Body of pancreas (tissue), 4 donors: Measurements from ENCODE around the gene PRELP.

Source experiments
- POLR2A ChIP-seq, 3 donors: fragments of 450-650 bp; IDR thresholded peaks; one replicate each; pipeline ENCODE4 v1.6.1; 2016; ENCODE audit warnings: antibody characterized with exemption in 3 of 3, mild to moderate bottlenecking in 2 of 3
- TF ChIP-seq, protein P1 (sequence below), 7 experiments: fragments of 450-650 bp in 4 of 7; fragments of 200-600 bp in 3 of 7; sonication (generic) in 3 of 7; IDR thresholded peaks; one replicate each; pipeline ENCODE4 v1.5.1; 2016 to 2019; ENCODE audit warnings: antibody characterized with exemption in 7 of 7

DNA sequence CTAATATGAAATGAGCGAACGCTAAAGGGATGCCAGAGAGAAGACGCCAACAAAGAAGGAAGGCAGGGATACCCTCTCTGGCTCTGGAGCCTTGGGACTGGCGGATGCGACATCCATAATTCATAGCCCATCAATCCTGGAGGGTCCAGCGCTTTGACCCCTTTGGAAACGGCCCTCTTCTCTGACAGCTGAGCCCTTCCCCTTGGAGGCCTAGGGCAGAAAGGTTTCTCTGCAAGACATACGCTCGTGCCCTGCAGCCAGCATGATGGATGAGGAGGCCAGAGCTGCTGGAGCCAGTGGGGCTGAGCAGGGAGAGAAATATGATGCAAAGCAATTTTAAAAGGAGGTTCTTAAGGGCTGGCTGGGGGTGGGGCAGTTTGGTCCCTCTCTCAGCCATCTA, 40.6 kb downstream of the PRELP start:
- TF ChIP-seq, protein P1, sequence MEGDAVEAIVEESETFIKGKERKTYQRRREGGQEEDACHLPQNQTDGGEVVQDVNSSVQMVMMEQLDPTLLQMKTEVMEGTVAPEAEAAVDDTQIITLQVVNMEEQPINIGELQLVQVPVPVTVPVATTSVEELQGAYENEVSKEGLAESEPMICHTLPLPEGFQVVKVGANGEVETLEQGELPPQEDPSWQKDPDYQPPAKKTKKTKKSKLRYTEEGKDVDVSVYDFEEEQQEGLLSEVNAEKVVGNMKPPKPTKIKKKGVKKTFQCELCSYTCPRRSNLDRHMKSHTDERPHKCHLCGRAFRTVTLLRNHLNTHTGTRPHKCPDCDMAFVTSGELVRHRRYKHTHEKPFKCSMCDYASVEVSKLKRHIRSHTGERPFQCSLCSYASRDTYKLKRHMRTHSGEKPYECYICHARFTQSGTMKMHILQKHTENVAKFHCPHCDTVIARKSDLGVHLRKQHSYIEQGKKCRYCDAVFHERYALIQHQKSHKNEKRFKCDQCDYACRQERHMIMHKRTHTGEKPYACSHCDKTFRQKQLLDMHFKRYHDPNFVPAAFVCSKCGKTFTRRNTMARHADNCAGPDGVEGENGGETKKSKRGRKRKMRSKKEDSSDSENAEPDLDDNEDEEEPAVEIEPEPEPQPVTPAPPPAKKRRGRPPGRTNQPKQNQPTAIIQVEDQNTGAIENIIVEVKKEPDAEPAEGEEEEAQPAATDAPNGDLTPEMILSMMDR (IDR thresholded peaks at IDR 0.05), result no peak
- TF ChIP-seq POLR2A (IDR thresholded peaks at IDR 0.05), result no peak
